Endothelial cell of umbilical vein (primary cell): ENCODE results near the gene PPP1R7.

Experiments used
- EZH2 ChIP-seq: IDR thresholded peaks from 2 replicates; pipeline ENCODE4 v1.6.1; 2012; ENCODE audit warnings: borderline replicate concordance, low read depth, mild to moderate bottlenecking, moderate library complexity, low read length, inconsistent platforms; ENCODE audit not compliant: severe bottlenecking
- FOS ChIP-seq: IDR thresholded peaks from 2 replicates; pipeline ENCODE4 v1.6.1; 2011; ENCODE audit warnings: mild to moderate bottlenecking, low read length, moderate library complexity, borderline replicate concordance; ENCODE audit not compliant: insufficient read depth
- GATA2 ChIP-seq: IDR thresholded peaks from 2 replicates; pipeline ENCODE4 v1.7.0; 2011; ENCODE audit warnings: low read depth, mild to moderate bottlenecking, moderate library complexity, mixed read lengths, low read length; ENCODE audit not compliant: insufficient read length, insufficient read depth
- JUN ChIP-seq: IDR thresholded peaks from 2 replicates; pipeline ENCODE4 v1.6.1; 2011; ENCODE audit warnings: borderline replicate concordance, low read depth; ENCODE audit not compliant: insufficient read length, insufficient read depth
- MYC ChIP-seq: IDR thresholded peaks from one replicate; pipeline ENCODE4 v1.6.1; 2011; ENCODE audit warnings: mild to moderate bottlenecking, low read depth, low read length
- POLR2A ChIP-seq: IDR thresholded peaks from 2 replicates; pipeline ENCODE4 v1.6.1; 2012; ENCODE audit warnings: low read depth, mild to moderate bottlenecking, control low read depth, low read length
- POLR2AphosphoS5 ChIP-seq: IDR thresholded peaks from 2 replicates; pipeline ENCODE4 v1.6.1; 2012; ENCODE audit warnings: low read depth, mild to moderate bottlenecking, control low read depth, low read length, moderate library complexity; ENCODE audit not compliant: insufficient read depth
- TF ChIP-seq, protein P1 (sequence below), 2 donors: IDR thresholded peaks; 1 replicate in 1 of 2; 2 replicates in 1 of 2; pipeline ENCODE4 v1.5.1; 2011; ENCODE audit warnings: low read length in 2 of 2, mild to moderate bottlenecking in 2 of 2, moderate library complexity in 2 of 2, control low read depth in 1 of 2, inconsistent platforms in 1 of 2, low read depth in 1 of 2; ENCODE audit not compliant: insufficient read depth in 1 of 2; ENCODE audit errors: extremely low read depth in 1 of 2
- TF ChIP-seq, protein P2 (sequence below): IDR thresholded peaks from 2 replicates; pipeline ENCODE4 v1.6.1; 2011; ENCODE audit not compliant: insufficient read depth, insufficient read length

DNA sequence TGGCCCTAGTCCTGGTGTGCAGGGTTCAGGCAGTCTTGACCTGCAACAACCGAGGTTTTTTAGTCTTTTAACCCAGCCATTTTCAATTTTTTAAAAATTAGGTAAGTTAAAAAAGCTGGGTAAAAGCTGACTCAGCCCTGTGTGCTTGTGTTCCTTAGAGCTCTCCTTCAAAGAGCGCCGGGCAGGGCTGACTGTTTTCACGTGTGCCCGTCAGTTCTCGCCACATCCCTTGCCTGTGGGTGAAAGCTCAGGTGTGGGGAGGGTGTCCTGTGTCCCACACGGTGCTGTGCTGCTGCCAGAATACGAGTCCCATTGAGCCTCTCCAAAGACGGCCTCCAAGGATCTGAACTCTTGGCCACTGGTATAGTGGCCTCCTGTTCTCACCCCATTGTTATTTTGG is 33.0 kb downstream of the PPP1R7 start:
- TF ChIP-seq EZH2 (no peak), POLR2A (no peak), POLR2AphosphoS5 (no peak), JUN (no peak), MYC (no peak), FOS (no peak), GATA2 (no peak)
- TF ChIP-seq, protein P1, sequence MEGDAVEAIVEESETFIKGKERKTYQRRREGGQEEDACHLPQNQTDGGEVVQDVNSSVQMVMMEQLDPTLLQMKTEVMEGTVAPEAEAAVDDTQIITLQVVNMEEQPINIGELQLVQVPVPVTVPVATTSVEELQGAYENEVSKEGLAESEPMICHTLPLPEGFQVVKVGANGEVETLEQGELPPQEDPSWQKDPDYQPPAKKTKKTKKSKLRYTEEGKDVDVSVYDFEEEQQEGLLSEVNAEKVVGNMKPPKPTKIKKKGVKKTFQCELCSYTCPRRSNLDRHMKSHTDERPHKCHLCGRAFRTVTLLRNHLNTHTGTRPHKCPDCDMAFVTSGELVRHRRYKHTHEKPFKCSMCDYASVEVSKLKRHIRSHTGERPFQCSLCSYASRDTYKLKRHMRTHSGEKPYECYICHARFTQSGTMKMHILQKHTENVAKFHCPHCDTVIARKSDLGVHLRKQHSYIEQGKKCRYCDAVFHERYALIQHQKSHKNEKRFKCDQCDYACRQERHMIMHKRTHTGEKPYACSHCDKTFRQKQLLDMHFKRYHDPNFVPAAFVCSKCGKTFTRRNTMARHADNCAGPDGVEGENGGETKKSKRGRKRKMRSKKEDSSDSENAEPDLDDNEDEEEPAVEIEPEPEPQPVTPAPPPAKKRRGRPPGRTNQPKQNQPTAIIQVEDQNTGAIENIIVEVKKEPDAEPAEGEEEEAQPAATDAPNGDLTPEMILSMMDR (IDR thresholded peaks at IDR 0.05; ENCODE audit: extremely low read depth in 1 of 2, insufficient read depth in 1 of 2, low read depth in 1 of 2, low read length in 2 of 2), result no peak
- TF ChIP-seq, protein P2, sequence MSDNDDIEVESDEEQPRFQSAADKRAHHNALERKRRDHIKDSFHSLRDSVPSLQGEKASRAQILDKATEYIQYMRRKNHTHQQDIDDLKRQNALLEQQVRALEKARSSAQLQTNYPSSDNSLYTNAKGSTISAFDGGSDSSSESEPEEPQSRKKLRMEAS, result no peak
